Astrocyte (in vitro differentiated cells and primary cell): ENCODE measurements around the gene HOXD10. TPM values are rescaled to one million over a fixed set of nuclear protein-coding genes. Genes with fewer than 3 reads are reported as not detected.

Experiments used
- DNase-seq: peaks from one replicate; pipeline ENCODE4 v3.0.0-alpha.2; 2010; ENCODE audit warnings: low read depth
- FAIRE-seq: peaks from 2 replicates; lab custom pipeline; 2011; peaks lifted over from hg19 to GRCh38; lab: Jason Lieb, UNC
- H2AFZ ChIP-seq: 2 replicates; pipeline ENCODE4 v1.6.0; 2012; ENCODE audit warnings: low read depth, low read length, inconsistent platforms
- H3K27ac ChIP-seq: 2 replicates; pipeline ENCODE4 v1.5.1; 2011; ENCODE audit warnings: low read depth, low read length, inconsistent platforms
- H3K27me3 ChIP-seq: 2 replicates; pipeline ENCODE4 v1.6.0; 2011; ENCODE audit warnings: low read length, inconsistent platforms; ENCODE audit not compliant: insufficient read depth
- H3K36me3 ChIP-seq: 2 replicates; pipeline ENCODE4 v1.5.1; 2011; ENCODE audit warnings: low read length, inconsistent platforms; ENCODE audit not compliant: insufficient read depth
- H3K4me1 ChIP-seq: 2 replicates; pipeline ENCODE4 v1.5.1; 2011; ENCODE audit warnings: low read length, inconsistent platforms; ENCODE audit not compliant: insufficient read depth
- H3K4me2 ChIP-seq: 2 replicates; pipeline ENCODE4 v1.6.0; 2012; ENCODE audit warnings: low read length, inconsistent platforms
- H3K4me3 ChIP-seq: 2 replicates; pipeline ENCODE4 v1.5.1; 2011; ENCODE audit warnings: low read depth, mild to moderate bottlenecking, low read length, inconsistent platforms; ENCODE audit not compliant: insufficient read depth
- H3K79me2 ChIP-seq: 2 replicates; pipeline ENCODE4 v1.6.0; 2012; ENCODE audit warnings: mild to moderate bottlenecking, low read length, inconsistent platforms; ENCODE audit not compliant: insufficient read depth
- H3K9ac ChIP-seq: 2 replicates; pipeline ENCODE4 v1.6.0; 2012; ENCODE audit warnings: mild to moderate bottlenecking, low read length, inconsistent platforms
- H3K9me3 ChIP-seq: 2 replicates; pipeline ENCODE4 v1.5.1; 2012; ENCODE audit warnings: low read depth, mild to moderate bottlenecking, low read length, inconsistent platforms; ENCODE audit not compliant: insufficient read depth
- H4K20me1 ChIP-seq: 2 replicates; pipeline ENCODE4 v1.6.0; 2012; ENCODE audit warnings: low read length, inconsistent platforms; ENCODE audit not compliant: insufficient read depth
- H3K27ac Mint-ChIP-seq: one replicate; pipeline ENCODE4 v1.8.0; 2021; ENCODE audit warnings: mild to moderate bottlenecking, mixed read lengths; ENCODE audit not compliant: unreplicated experiment
- H3K27me3 Mint-ChIP-seq: one replicate; pipeline ENCODE4 v1.8.0; 2021; ENCODE audit warnings: low read depth, mixed read lengths; ENCODE audit not compliant: unreplicated experiment
- H3K36me3 Mint-ChIP-seq: one replicate; pipeline ENCODE4 v1.8.0; 2021; ENCODE audit warnings: low read depth, mixed read lengths; ENCODE audit not compliant: unreplicated experiment
- H3K4me1 Mint-ChIP-seq: one replicate; pipeline ENCODE4 v1.8.0; 2021; ENCODE audit warnings: low read depth, mixed read lengths; ENCODE audit not compliant: unreplicated experiment
- H3K4me3 Mint-ChIP-seq: one replicate; pipeline ENCODE4 v1.8.0; 2021; ENCODE audit warnings: mild to moderate bottlenecking, moderate library complexity, mixed read lengths; ENCODE audit not compliant: unreplicated experiment
- H3K9me3 Mint-ChIP-seq: one replicate; pipeline ENCODE4 v1.8.0; 2021; ENCODE audit warnings: mild to moderate bottlenecking, mixed read lengths; ENCODE audit not compliant: unreplicated experiment
- EZH2 ChIP-seq: IDR thresholded peaks from 2 replicates; pipeline ENCODE4 v1.6.1; 2012; ENCODE audit warnings: mild to moderate bottlenecking, low read length, inconsistent platforms; ENCODE audit not compliant: insufficient read depth
- total RNA-seq: library from RNA; stranded (reverse); gene quantifications from 2 replicates; pipeline ENCODE4 v1.2.1, GENCODE V29; 2021
- TF ChIP-seq, protein P1 (sequence below): IDR thresholded peaks from 2 replicates; pipeline ENCODE4 v1.5.1; 2011; ENCODE audit warnings: low read depth, mild to moderate bottlenecking, inconsistent platforms, low read length, moderate library complexity; ENCODE audit not compliant: insufficient read depth

HOXD10 gene
- total RNA-seq, 1 donor from 2014 or later = not detected

- Histone ChIP-seq H3K4me1 (no peaks in the 10 kb centered on the region), H3K36me3 (no peaks in the 10 kb centered on the region), H3K9ac (no peak overlapping the region), H3K27ac (no peak overlapping the region), H4K20me1 (peaks cover 4% of the 10 kb centered on the region), H3K79me2 (no peaks in the 10 kb centered on the region), H3K27me3 (peaks cover 94% of the 10 kb centered on the region), H2AFZ (no peak overlapping the region), H3K4me2 (no peak overlapping the region), H3K9me3 (peaks cover 21% of the 10 kb centered on the region), H3K4me3 (no peak overlapping the region)
- TF ChIP-seq, protein P1, sequence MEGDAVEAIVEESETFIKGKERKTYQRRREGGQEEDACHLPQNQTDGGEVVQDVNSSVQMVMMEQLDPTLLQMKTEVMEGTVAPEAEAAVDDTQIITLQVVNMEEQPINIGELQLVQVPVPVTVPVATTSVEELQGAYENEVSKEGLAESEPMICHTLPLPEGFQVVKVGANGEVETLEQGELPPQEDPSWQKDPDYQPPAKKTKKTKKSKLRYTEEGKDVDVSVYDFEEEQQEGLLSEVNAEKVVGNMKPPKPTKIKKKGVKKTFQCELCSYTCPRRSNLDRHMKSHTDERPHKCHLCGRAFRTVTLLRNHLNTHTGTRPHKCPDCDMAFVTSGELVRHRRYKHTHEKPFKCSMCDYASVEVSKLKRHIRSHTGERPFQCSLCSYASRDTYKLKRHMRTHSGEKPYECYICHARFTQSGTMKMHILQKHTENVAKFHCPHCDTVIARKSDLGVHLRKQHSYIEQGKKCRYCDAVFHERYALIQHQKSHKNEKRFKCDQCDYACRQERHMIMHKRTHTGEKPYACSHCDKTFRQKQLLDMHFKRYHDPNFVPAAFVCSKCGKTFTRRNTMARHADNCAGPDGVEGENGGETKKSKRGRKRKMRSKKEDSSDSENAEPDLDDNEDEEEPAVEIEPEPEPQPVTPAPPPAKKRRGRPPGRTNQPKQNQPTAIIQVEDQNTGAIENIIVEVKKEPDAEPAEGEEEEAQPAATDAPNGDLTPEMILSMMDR = no peak
- no peak for TF ChIP-seq EZH2
- Mint-ChIP-seq H3K4me3 (no peak overlapping the region), H3K27me3 (peaks cover 88% of the 10 kb centered on the region), H3K4me1 (peaks cover 7% of the 10 kb centered on the region), H3K9me3 (peaks cover 24% of the 10 kb centered on the region), H3K36me3 (no peaks in the 10 kb centered on the region), H3K27ac (no peak overlapping the region)
- DNase-seq = no peak
- no peak for FAIRE-seq
Measured at GRCh38 chr2:176102309-176102866, 14.2 kb upstream of the HOXD10 start.

DNA sequence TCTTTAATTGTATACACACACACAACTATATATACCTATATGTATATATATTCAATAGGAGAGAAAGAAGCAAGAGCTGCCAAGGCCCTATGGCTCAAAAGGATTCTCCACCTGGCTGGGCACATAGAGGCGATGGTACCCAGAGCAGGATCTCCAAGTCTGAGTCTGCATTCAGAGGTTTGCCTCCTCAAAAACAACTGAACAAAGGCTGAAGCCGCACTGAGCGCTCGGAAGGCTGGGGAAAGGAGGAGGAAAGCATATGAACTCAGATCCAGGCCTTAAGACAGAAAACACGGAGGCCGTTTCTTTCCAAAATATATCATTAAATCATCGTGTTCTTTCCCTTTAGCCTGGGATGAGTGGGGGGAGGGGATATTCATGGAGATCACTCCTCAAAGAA, 13.4 kb upstream of the HOXD10 start:
- H3K27me3 ChIP-seq = peaks cover 88% of the 10 kb centered on the region
- no peak overlapping the region for H2AFZ ChIP-seq
- no peak overlapping the region for H3K4me3 ChIP-seq
- Mint-ChIP-seq H3K4me3 (no peak overlapping the region), H3K9me3 (peaks cover 20% of the 10 kb centered on the region), H3K36me3 (no peaks in the 10 kb centered on the region), H3K4me1 (peaks cover 4% of the 10 kb centered on the region), H3K27ac (no peak overlapping the region), H3K27me3 (peaks cover 82% of the 10 kb centered on the region)
- no peak for TF ChIP-seq EZH2
- TF ChIP-seq, protein P1 = no peak
- no peaks in the 10 kb centered on the region for H3K4me1 ChIP-seq
- peaks cover 21% of the 10 kb centered on the region for H3K9me3 ChIP-seq
- DNase-seq (no peak), FAIRE-seq (no peak)
- H4K20me1 ChIP-seq = peaks cover 4% of the 10 kb centered on the region
- no peak overlapping the region for H3K9ac ChIP-seq
- no peaks in the 10 kb centered on the region for H3K36me3 ChIP-seq
- no peak overlapping the region for H3K27ac ChIP-seq
- H3K4me2 ChIP-seq = no peak overlapping the region
- H3K79me2 ChIP-seq = no peaks in the 10 kb centered on the region

GRCh38 chr2:176103742-176104315, 12.7 kb upstream of the HOXD10 start:
- no peaks in the 10 kb centered on the region for H3K79me2 ChIP-seq
- no peak overlapping the region for H3K4me3 ChIP-seq
- no peak overlapping the region for H3K27ac ChIP-seq
- no peaks in the 10 kb centered on the region for H3K36me3 ChIP-seq
- Mint-ChIP-seq H3K9me3 (peaks cover 20% of the 10 kb centered on the region), H3K4me1 (peaks cover 4% of the 10 kb centered on the region), H3K27ac (peak overlapping the region; percentile 62), H3K36me3 (no peaks in the 10 kb centered on the region), H3K4me3 (no peak overlapping the region), H3K27me3 (peaks cover 79% of the 10 kb centered on the region)
- no peak overlapping the region for H3K9ac ChIP-seq
- H3K9me3 ChIP-seq = peaks cover 21% of the 10 kb centered on the region
- no peak overlapping the region for H3K4me2 ChIP-seq
- peak; percentile 17 for TF ChIP-seq EZH2
- TF ChIP-seq, protein P1 = no peak
- H4K20me1 ChIP-seq = peaks cover 4% of the 10 kb centered on the region
- no peak overlapping the region for H2AFZ ChIP-seq
- no peak for DNase-seq
- no peak for FAIRE-seq
- H3K4me1 ChIP-seq = no peaks in the 10 kb centered on the region
- H3K27me3 ChIP-seq = peaks cover 87% of the 10 kb centered on the region
